H9 (cell line): ENCODE data around the gene PGA4. TPM values are rescaled to one million over a fixed set of nuclear protein-coding genes. Genes with fewer than 3 reads are reported as not detected.

Source experiments
- DNase-seq: peaks from one replicate; pipeline ENCODE4 v3.0.0-alpha.2; 2017
- H2AFZ ChIP-seq: one replicate; pipeline ENCODE4 v1.6.1; 2013; ENCODE audit warnings: mild to moderate bottlenecking, low read length, control low read depth, moderate library complexity
- H2AK5ac ChIP-seq: 2 replicates; pipeline ENCODE4 v1.6.1; 2013; ENCODE audit warnings: low read length, control low read depth, mixed read lengths; ENCODE audit not compliant: insufficient read length
- H2BK120ac ChIP-seq: one replicate; pipeline ENCODE4 v1.6.1; 2013; ENCODE audit warnings: low read depth, mild to moderate bottlenecking, low read length, control low read depth, inconsistent platforms; ENCODE audit not compliant: poor library complexity, severe bottlenecking
- H2BK12ac ChIP-seq: 2 replicates; pipeline ENCODE4 v1.6.1; 2013; ENCODE audit warnings: low read length, control low read depth, mixed read lengths, low read depth; ENCODE audit not compliant: insufficient read length
- H2BK15ac ChIP-seq: 2 replicates; pipeline ENCODE4 v1.6.1; 2013; ENCODE audit warnings: low read depth, low read length, control low read depth
- H2BK20ac ChIP-seq: one replicate; pipeline ENCODE4 v1.6.1; 2013; ENCODE audit warnings: low read depth, mild to moderate bottlenecking, low read length, control low read depth, inconsistent platforms; ENCODE audit not compliant: poor library complexity, severe bottlenecking
- H2BK5ac ChIP-seq: 2 replicates; pipeline ENCODE4 v1.6.1; 2013; ENCODE audit warnings: low read length, control low read depth, mixed read lengths; ENCODE audit not compliant: insufficient read length
- H3K14ac ChIP-seq: 2 replicates; pipeline ENCODE4 v1.6.1; 2013; ENCODE audit warnings: low read length, control low read depth; ENCODE audit not compliant: insufficient read depth
- H3K18ac ChIP-seq: 2 replicates; pipeline ENCODE4 v1.6.1; 2013; ENCODE audit warnings: low read depth, mild to moderate bottlenecking, mixed read lengths, low read length, control low read depth; ENCODE audit not compliant: insufficient read length
- H3K23ac ChIP-seq: 2 replicates; pipeline ENCODE4 v1.6.1; 2013; ENCODE audit warnings: low read length, control low read depth, mixed read lengths, low read depth; ENCODE audit not compliant: insufficient read length
- H3K23me2 ChIP-seq: 2 replicates; pipeline ENCODE4 v1.6.1; 2013; ENCODE audit warnings: low read depth, mild to moderate bottlenecking, mixed read lengths, low read length, control low read depth; ENCODE audit not compliant: insufficient read length, poor library complexity, severe bottlenecking
- H3K27ac ChIP-seq: 2 replicates; pipeline ENCODE4 v1.5.1; 2013; ENCODE audit warnings: low read length, control low read depth, mixed read lengths, low read depth; ENCODE audit not compliant: insufficient read length
- H3K27me3 ChIP-seq: 2 replicates; pipeline ENCODE4 v1.6.1; 2013; ENCODE audit warnings: low read length, control low read depth, inconsistent platforms; ENCODE audit not compliant: insufficient read depth
- H3K4ac ChIP-seq: 2 replicates; pipeline ENCODE4 v1.6.1; 2013; ENCODE audit warnings: low read depth, mild to moderate bottlenecking, control low read depth, inconsistent platforms, low read length, moderate library complexity
- H3K4me1 ChIP-seq: 2 replicates; pipeline ENCODE4 v1.6.1; 2013; ENCODE audit warnings: low read length, control low read depth, inconsistent platforms; ENCODE audit not compliant: insufficient read depth
- H3K4me2 ChIP-seq: 2 replicates; pipeline ENCODE4 v1.6.1; 2013; ENCODE audit warnings: low read length, control low read depth, mixed read lengths; ENCODE audit not compliant: insufficient read length, insufficient read depth
- H3K56ac ChIP-seq: 2 replicates; pipeline ENCODE4 v1.6.1; 2013; ENCODE audit warnings: low read depth, mild to moderate bottlenecking, mixed read lengths, low read length, control low read depth; ENCODE audit not compliant: insufficient read length
- H3K79me1 ChIP-seq: 2 replicates; pipeline ENCODE4 v1.6.1; 2013; ENCODE audit warnings: low read depth, mild to moderate bottlenecking, moderate library complexity, low read length, control low read depth, inconsistent platforms; ENCODE audit not compliant: insufficient read depth, poor library complexity, severe bottlenecking
- H3K79me2 ChIP-seq: 2 replicates; pipeline ENCODE4 v1.6.1; 2013; ENCODE audit warnings: low read length, control low read depth, inconsistent platforms; ENCODE audit not compliant: insufficient read depth
- H3K9ac ChIP-seq: 2 replicates; pipeline ENCODE4 v1.6.1; 2013; ENCODE audit warnings: low read length, control low read depth, mixed read lengths; ENCODE audit not compliant: insufficient read length; ENCODE audit errors: extremely low read depth
- H3K9me3 ChIP-seq: one replicate; pipeline ENCODE4 v1.6.1; 2013; ENCODE audit warnings: low read depth, low read length, inconsistent platforms; ENCODE audit not compliant: control insufficient read depth
- H3T11ph ChIP-seq: one replicate; pipeline ENCODE4 v1.6.1; 2013; ENCODE audit warnings: mild to moderate bottlenecking, low read length, control low read depth, inconsistent platforms
- H4K20me1 ChIP-seq: one replicate; pipeline ENCODE4 v1.6.1; 2013; ENCODE audit not compliant: control insufficient read depth, insufficient read length, insufficient read depth
- H4K5ac ChIP-seq: 2 replicates; pipeline ENCODE4 v1.6.1; 2013; ENCODE audit warnings: low read depth, mild to moderate bottlenecking, mixed read lengths, low read length, control low read depth; ENCODE audit not compliant: insufficient read length
- H4K8ac ChIP-seq: replicated peaks from 2 replicates; pipeline ENCODE4 v1.6.1; 2013; ENCODE audit warnings: low read length, control low read depth, mixed read lengths, low read depth; ENCODE audit not compliant: insufficient read length
- H4K91ac ChIP-seq: 2 replicates; pipeline ENCODE4 v1.6.1; 2013; ENCODE audit warnings: low read depth, mild to moderate bottlenecking, moderate library complexity, mixed read lengths, low read length, control low read depth; ENCODE audit not compliant: insufficient read length
- H3K27ac Mint-ChIP-seq, 3 experiments: 2 replicates in 2 of 3; 3 replicates in 1 of 3; pipeline ENCODE4 v1.8.0; 2020 to 2021; ENCODE audit warnings: mixed read lengths in 3 of 3, mild to moderate bottlenecking in 1 of 3, moderate library complexity in 1 of 3
- H3K27me3 Mint-ChIP-seq: 2 replicates; pipeline ENCODE4 v1.8.0; 2021; ENCODE audit warnings: low read depth, mild to moderate bottlenecking, moderate library complexity, mixed read lengths
- H3K36me3 Mint-ChIP-seq, 3 experiments: 2 replicates in 2 of 3; 3 replicates in 1 of 3; pipeline ENCODE4 v1.8.0; 2020 to 2021; ENCODE audit warnings: low read depth in 3 of 3, mixed read lengths in 3 of 3; ENCODE audit not compliant: insufficient read depth in 1 of 3
- H3K4me1 Mint-ChIP-seq, 2 experiments: 2 replicates each; pipeline ENCODE4 v1.8.0; 2020; ENCODE audit warnings: mixed read lengths in 2 of 2
- H3K4me3 Mint-ChIP-seq, 2 experiments: 2 replicates in 1 of 2; 3 replicates in 1 of 2; pipeline ENCODE4 v1.8.0; 2020 to 2021; ENCODE audit warnings: mild to moderate bottlenecking in 2 of 2, mixed read lengths in 2 of 2, moderate library complexity in 1 of 2
- H3K9me3 Mint-ChIP-seq, 2 experiments: 2 replicates in 1 of 2; 3 replicates in 1 of 2; pipeline ENCODE4 v1.8.0; 2020; ENCODE audit warnings: mild to moderate bottlenecking in 2 of 2, mixed read lengths in 2 of 2, moderate library complexity in 1 of 2
- CTCF ChIP-seq: fragments of 200-600 bp; sonication (generic); conservative IDR thresholded peaks from 3 replicates; pipeline ENCODE4 v1.8.0; 2021; ENCODE audit warnings: antibody characterized with exemption, mild to moderate bottlenecking
- WGBS: extraction: QIAGEN DNeasy Blood & Tissue Kit; methylation state at CpG from one replicate; pipeline ENCODE4 v1.1.7; 2013; ENCODE audit warnings: missing lambda C conversion rate, low lambda C conversion rate, mixed read lengths; ENCODE audit not compliant: insufficient read length; ENCODE audit errors: extremely low coverage; 5-methylcytosine and 5-hydroxymethylcytosine counted together
- total RNA-seq: library from RNA; stranded (reverse); gene quantifications from 2 replicates; pipeline ENCODE4 v1.2.1, GENCODE V29; 2021

Gene PGA4
- total RNA-seq, 1 experiment from 2014 or later: not detected

GRCh38 chr11:61173456-61173855, 48.7 kb upstream of the PGA4 start:
- Histone ChIP-seq H3K18ac (no peak overlapping the region), H3K27me3 (no peaks in the 10 kb centered on the region), H3K9me3 (no peaks in the 10 kb centered on the region), H3K79me2 (no peaks in the 10 kb centered on the region), H2BK12ac (no peak overlapping the region), H2BK20ac (no peak overlapping the region), H3K23ac (no peak overlapping the region), H4K91ac (no peak overlapping the region), H2BK120ac (no peak overlapping the region), H3T11ph (no peak overlapping the region), H3K4me2 (no peak overlapping the region), H3K79me1 (no peaks in the 10 kb centered on the region), H3K27ac (no peak overlapping the region), H2BK5ac (no peak overlapping the region), H4K8ac (no peak overlapping the region), H2BK15ac (no peak overlapping the region), H2AK5ac (no peak overlapping the region), H3K9ac (no peak overlapping the region), H4K5ac (no peak overlapping the region), H4K20me1 (no peaks in the 10 kb centered on the region), H3K56ac (no peak overlapping the region), H3K14ac (no peak overlapping the region), H3K23me2 (no peaks in the 10 kb centered on the region), H3K4me1 (no peaks in the 10 kb centered on the region), H3K4ac (no peak overlapping the region), H2AFZ (no peak overlapping the region)
- H3K4me3 Mint-ChIP-seq: no peak overlapping the region
- no peaks in the 10 kb centered on the region; a peak in 1 of 7 replicates for H3K36me3 Mint-ChIP-seq
- no peak overlapping the region for H3K27ac Mint-ChIP-seq
- H3K27me3 Mint-ChIP-seq: peaks cover 32% of the 10 kb centered on the region
- H3K9me3 Mint-ChIP-seq: peaks cover 2 to 4% of the 10 kb centered on the region in 2 experiments; a peak in 2 of 5 replicates
- no peaks in the 10 kb centered on the region for H3K4me1 Mint-ChIP-seq
- WGBS: no CpG with 5 or more reads among the region's 4 CpGs
- no peak for DNase-seq
- TF ChIP-seq CTCF: no peak
